Measurements from ENCODE around the gene LGALS4.
"Not testable (repeated sequence)": the region's sequence is repeated elsewhere in the genome, so short reads cannot be mapped to it uniquely, and the experiment has no call there.

LGALS4 gene

DNA sequence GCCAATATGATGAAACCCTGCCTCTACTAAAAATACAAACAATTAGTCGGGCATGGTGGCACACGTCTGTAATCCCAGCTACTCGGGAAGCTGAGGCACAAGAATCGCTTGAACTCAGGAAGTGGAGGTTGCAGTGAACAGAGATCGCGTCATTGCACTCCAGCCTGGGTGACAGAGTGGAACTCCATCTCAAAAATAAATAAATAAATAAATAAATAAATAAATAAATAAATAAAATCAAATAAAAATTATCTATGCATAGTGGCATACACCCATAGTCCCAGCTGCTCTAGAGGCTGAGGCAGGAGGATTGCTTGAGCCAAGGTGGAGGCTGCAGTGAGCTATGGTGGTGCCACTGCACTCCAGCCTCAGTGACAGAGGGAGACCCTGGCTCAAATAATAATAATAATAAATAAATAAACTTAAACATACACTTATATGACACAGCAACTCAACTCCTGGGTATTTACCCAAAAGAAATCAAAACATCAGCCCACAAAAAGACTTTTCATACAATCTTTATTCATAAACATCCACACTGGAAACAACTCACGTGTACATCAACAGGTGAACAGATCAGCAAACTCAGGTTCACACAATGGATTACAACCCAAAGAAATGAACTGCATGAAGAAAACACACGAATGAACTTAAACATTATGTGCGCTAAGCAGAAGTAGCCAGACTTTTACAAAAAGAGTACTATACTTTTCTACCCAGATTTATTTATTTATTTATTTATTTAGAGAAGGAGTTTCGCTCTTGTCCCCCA, 46.3 kb downstream of the LGALS4 start:
- no peak for DNase-seq

DNA sequence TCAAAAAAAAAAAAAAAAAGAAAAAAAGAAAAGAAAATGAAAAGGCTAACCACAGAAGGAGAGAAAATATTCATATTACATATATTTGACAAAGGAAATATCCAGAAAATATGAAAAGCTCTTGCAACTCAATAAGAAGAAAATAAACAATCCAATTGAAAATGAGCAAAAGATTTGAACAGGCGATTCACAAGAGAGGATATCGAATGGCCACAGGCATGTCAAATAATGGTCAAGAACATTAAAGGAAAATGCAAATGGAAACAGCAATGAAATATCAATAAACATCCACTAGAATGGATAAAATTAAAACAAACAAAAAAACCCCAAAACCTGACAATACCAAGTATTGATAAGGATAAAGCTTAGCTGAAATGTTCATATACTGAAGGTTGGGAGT, 47.5 kb downstream of the LGALS4 start:
- DNase-seq: no peak

GRCh38 chr19:38763795-38764220, 48.9 kb downstream of the LGALS4 start:
- no peak for DNase-seq

DNA sequence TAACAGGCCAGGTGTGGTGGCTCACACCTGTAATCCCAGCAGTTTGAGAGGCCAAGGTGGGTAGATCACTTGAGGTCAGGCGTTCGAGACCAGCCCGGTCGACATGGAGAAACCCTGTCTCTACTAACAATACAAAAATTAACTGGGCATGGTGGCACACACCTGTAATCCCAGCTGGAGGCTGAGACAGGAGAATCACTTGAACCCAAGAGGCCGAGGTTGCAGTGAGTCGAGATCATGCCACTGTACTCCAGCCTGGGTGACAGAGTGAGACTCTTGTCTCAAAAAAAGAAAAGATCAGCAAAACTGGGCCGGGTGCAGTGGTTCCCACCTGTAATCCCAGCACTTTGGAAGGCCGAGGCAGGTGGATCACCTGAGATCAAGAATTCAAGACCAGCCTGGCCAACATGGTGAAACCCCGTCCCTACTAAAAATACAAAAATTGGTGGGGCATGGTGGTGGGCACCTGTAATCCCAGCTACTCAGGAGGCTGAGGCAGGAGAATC, 50.8 kb downstream of the LGALS4 start:
- not testable (repeated sequence) for DNase-seq

GRCh38 chr19:38760805-38761517, 51.8 kb downstream of the LGALS4 start:
- DNase-seq: not testable (repeated sequence)

- no peak for DNase-seq
Measured at GRCh38 chr19:38759590-38760003, 53.1 kb downstream of the LGALS4 start.

DNA sequence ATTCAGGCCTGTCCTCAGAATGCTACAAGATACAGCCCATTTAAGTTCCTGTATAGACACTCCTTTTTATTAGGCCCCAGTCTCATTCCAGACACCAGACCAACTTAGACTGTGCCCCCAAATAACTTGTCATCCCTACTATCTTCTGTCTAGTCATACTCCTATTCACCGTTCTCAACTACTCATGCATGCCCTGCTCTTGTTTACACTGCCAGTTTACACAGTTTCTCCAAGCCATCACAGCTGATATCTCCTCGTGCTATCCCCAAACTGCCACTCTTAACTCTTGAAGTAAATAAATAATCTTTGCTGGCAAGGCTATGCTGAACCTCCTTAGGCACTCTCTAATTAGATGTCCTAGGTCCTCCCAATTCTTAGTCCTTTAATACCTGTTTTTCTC, 58.5 kb downstream of the LGALS4 start:
- not testable (repeated sequence) for DNase-seq

DNA sequence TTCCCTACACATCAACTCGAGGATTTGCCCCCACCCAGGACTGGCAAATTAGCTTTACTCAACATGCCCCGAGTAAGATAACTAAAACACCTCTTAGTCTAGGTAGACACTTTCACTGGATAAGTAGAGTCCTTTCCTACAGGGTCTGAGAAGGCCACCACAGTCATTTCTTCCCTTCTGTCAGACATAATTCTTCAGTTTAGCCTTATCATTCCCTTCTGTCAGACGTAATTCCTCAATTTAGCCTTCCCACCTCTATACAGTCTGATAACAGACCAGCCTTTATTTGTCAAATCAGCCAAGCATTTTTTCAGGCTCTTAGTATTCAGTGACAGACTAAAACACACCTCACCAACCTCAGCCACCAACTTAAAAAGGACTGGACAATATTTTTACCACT, 59.0 kb downstream of the LGALS4 start:
- DNase-seq: not testable (repeated sequence)

Measured in left hindlimb (tissue), 1 donor.